GM21737 (cell line): ENCODE data around the gene WDR88.
"Not testable (repeated sequence)": the region's sequence is repeated elsewhere in the genome, so short reads cannot be mapped to it uniquely, and the experiment has no call there.

Experiments
- ATAC-seq: cut with Tn5 transposase; IDR thresholded peaks from one replicate; pipeline ENCODE4 v1.9.1; 2021; ENCODE audit warnings: mild to moderate bottlenecking, moderate library complexity; ENCODE audit not compliant: unreplicated experiment

The WDR88 gene

GRCh38 chr19:33132021-33132420, at the start of gene WDR88:
TSS of gene WDR88 (plus strand) at chr19:33132114. CDS start at chr19:33132170, 56 bp downstream.
- ATAC-seq = no peak

GRCh38 chr19:33085570-33086128, 46.3 kb upstream of the WDR88 start:
- ATAC-seq = no peak

DNA sequence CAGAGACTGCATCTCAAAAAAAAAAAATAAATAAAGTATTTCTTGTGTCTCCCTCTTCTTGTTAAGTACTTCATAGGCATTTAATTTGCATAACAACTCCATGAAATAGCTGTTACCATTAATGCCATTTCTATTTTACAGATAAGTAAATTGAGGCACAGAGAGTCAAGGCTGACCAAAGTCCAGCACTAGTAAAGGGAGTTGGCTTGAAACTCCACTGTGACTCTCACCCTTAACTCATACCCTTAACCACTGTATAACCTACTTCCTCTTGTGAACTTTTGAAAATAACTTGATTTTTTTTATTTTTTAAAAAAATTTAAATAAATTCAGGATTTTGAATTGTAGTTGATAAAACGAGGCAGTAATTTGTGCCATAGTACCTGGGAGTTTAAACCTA, 45.0 kb upstream of the WDR88 start:
- no peak for ATAC-seq

DNA sequence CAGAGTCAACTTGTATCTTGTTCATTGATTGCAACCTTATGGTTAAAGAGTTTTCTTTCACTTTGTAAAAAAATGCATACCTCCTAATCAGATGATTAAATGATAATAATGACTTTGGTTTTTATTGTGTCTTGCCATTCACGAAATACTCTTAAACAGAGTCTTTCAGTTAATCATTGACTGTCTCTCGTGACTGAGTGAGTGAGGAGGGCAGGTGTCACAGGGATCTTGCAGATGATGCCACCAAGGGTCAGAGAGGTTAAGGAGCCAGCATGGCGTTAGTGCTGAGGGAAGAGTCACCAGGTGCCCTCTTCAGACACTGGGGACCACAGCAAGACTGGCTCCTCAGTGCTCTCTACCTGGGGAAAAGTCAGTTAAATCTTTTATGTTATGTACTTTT, 42.9 kb upstream of the WDR88 start:
- no peak for ATAC-seq

DNA sequence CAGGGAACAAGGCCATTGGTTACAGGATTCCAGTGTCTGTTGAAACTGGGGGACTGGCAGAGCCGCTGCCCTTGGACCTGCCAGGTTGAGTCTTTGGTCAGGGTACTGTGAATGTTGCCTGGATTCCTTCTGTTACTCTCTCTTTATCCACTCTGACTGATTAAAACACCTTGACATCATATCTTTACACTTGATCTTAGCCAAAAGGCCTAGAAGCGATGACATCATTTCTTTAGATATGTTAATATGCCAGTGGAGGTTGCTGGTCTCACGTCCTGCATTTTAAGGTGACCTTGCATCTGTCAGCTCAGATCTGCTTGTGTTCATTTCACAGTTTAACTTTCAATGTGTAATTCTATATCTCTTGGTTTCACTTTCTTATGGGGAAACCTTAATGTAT, 41.7 kb upstream of the WDR88 start:
- ATAC-seq = no peak

DNA sequence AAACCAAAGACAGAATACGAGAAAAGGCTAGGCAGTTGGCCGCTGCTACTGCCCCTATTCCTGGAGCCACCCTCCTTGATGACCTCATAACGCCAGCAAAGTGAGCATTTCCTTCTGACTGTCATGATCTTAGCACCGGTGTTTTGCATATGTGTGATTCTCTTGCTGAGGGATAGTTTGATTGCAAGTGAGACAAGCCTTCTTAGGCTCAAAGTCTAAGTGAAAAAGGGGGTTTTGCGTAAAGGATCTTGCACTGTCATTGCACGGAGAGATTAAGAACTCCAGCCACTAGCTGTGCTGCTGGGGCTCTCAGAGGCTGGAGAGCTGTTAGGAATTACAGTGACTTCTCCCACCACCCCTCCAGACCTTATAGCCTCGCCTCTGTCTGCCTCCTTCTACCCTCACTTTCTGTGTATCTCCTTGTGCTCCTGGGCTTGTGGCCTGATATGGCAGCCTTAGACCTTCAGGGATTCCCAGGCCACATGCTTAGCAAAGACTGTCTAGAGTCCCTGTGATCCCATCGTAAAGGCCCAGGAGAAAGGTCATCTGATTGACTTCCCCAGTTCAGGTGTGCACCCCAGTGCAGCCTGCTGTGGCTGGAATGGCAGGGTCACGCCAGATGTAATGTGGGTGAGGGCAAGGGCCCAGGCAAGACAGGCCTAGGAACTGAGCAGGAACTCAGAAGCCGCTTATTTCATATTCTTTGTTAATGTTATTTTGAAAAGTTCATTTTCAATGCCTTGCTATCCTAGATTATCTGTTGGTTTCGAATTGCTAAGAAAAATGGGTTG, 38.3 kb upstream of the WDR88 start:
- ATAC-seq = no peak

DNA sequence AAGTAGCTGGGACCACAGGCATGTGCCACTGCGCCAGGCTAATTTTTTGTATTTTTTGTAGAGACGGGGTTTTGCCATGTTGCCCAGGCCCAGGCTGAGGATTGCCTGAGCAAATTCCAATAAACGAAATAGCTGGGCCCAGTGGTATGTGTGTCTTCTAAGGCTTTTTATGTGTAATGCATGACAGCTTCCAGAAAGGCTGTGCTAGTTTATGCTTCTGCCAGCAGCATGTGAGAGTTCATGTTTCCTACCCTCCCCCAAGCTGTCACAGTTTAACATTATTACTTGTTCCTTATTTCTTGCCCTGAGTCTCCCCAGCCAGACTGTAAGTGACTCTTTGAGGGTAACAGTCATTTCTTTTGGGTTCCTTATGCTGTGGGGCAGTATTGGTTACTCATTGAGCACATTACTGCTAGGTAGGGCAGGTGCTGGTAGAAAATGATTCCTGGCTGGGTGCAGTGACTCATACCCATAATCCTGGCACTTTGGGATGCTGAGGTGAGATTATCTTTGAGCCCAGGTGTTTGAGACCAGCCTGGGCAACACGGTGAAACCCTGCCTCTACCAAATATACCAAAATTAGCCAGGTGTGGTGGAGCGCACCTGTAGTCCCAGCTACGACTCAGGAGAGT, 37.4 kb upstream of the WDR88 start:
- no peak for ATAC-seq

GRCh38 chr19:33096005-33096404, 35.9 kb upstream of the WDR88 start:
- ATAC-seq = no peak

GRCh38 chr19:33098055-33098534, 33.8 kb upstream of the WDR88 start:
- no peak for ATAC-seq

DNA sequence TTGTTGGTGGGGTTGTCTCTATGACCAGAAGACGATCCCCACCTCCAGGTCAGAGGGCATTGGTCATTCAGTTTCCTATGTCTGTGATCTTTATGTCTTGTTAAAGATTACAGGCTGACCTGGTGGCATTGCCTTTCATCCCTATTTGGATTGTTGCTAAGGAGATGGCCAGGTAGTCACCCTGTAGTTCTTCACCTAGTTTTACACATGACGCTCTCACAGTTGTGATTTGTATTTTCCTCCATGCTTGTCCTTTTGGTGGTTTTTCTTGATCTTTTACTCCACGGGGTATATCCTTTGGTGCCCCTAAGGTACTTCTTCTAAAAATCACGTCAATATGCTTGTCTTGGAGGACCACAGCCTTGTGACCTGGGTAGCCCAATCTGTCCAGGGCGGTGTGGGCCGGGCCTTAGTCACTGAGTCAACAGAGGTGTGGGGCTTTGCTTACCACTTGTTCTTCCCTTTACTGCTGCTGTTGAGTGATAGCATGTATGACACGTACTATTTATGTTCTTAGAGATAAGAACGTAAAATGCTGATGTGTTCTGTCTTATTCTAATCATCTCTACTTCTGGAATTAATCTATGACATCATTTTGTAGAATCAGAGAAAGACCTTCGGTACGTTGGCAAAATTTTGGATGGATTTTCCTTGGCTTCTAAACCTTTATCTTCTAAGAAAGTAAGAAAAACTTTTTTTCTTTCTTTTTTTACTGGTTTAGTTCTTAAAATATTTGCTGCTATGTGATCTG, 30.8 kb upstream of the WDR88 start:
- no peak for ATAC-seq

DNA sequence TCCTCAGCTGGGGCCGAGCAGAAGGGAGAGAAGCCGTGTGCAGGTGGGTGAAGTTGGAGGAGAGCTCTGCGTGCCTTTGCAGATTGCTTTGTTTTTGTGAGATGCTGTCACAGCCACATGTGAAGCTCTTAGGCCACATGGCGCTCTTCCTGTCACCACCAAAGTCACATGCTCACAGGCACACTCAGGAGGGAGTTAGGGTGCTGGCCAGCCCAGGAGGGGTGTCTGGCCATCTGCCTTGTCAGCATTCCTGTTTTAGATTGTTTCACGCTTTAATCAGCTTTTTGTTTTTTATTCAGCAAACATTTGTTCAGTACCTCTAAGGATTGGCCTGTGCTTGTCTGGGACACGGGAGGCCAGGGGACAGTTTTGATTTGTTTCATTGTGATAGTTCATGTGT, 29.0 kb upstream of the WDR88 start:
- ATAC-seq = no peak

- no peak for ATAC-seq
Observed at GRCh38 chr19:33108161-33108560, 23.8 kb upstream of the WDR88 start.

GRCh38 chr19:33110137-33110910, 21.6 kb upstream of the WDR88 start:
- ATAC-seq = no peak

- ATAC-seq = no peak
Observed at GRCh38 chr19:33111587-33111986, 20.3 kb upstream of the WDR88 start.

DNA sequence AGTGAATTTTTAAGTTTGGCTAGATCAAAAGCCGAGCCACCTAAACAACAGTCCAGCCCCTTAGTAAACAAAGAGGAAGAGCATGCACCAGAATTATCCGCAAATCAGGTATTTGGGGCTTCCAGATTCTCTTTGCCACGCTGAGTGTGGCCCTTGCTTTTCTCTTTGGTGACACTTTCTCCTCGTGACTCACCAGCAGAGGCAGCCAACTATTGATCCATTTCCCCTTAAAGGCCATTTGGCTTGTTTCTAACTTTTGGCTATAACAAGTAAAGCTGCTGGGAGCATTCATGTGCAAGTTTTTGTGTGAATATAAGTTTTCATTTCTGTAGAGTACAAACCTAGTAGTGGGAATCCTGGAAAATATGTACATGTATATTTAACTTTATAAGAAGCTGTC, 17.6 kb upstream of the WDR88 start:
- ATAC-seq = no peak

DNA sequence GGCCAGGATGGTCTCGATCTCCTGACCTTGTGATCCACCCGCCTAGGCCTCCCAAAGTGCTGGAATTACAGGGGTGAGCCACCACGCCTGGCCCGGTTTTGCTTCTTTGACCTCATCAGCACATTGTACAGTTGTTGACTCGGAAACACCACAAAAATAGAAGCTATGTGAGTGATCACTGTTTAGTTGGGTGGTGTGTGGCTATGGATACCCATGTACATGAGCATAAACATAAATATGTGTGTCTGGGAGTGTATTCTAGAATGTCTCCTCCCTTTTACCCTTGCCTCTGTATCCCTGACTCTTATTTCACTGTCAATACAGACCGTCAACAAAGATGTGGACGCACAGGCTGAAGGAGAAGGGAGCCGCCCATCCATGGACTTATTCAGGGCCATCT, 14.4 kb upstream of the WDR88 start:
- ATAC-seq = no peak

DNA sequence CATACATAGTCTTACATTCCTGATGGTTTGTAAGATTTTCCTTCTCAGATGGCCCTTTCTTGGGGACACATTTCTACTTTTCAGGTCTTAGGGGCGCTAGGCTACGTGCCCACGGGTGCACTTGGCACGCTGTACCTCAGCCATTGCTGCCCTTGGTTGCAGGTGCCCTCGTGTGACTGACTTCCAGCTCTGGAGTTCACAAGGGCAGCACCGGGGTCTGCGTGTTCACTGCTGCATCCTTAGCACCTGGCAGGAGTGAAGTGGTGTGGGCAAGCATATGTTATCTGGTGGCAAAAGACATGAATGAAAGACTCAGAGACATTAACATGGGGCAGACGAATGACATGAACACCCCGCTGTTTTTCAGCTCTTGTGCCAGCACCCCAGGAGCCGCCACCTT, 13.3 kb upstream of the WDR88 start:
- no peak for ATAC-seq

- ATAC-seq = no peak
Observed at GRCh38 chr19:33124207-33125098, 7.5 kb upstream of the WDR88 start.

DNA sequence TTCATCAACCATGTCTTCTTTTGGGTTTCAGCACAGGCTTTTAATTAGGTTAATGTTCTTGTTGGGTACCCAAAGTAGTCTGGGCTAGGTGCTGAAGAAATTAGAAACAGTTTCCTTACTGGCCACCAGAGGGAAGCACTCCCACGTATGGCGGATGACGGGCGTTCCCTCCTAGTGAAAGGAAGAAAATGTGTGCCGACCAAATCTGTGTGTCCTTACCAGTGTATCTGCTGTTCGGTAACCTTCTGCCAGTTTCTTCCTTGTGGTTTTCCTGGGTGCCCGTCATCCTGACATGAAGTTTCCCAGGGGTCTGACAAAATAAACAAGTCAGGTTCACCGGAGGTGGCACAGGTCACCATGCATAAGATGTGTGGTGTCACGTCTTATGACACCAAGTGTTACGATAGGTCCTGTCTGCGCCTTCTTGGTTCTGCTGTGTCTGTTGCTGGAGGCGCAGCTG, 6.0 kb upstream of the WDR88 start:
- no peak for ATAC-seq

DNA sequence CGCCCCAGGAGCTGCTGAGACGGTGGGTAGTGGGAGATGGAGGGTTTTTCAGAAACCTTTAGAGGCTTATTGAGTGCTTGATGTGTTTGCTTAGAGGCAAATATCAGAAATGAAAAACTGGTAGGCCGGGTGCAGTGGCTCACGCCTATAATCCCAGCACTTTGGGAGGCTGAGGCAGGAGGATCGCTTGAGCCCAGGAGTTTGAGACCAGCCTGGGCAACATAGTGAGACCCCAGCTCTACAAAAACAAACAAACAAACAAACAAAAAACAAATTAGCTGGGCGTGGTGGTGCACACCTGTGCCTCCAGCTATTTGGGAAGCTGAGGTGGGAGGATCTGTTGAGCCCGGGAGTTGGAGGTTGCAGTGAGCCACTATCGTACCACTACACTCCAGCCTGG, 5.2 kb upstream of the WDR88 start:
- ATAC-seq = not testable (repeated sequence)
